ENCODE measurements around the gene FALEC. TPM values are rescaled to one million over a fixed set of nuclear protein-coding genes. Genes with fewer than 3 reads are reported as not detected.
A peak's percentile ranks its signal among the peaks of the same experiment; 100 is the strongest.
"Not testable (repeated sequence)": the region's sequence is repeated elsewhere in the genome, so short reads cannot be mapped to it uniquely, and the experiment has no call there.

The FALEC gene
- total RNA-seq, 1 donor from 2014 or later, result not detected

GRCh38 chr1:150566589-150567340, 51.2 kb downstream of the FALEC start:
- DNase-seq (ENCODE audit: low read depth) (no peak), FAIRE-seq (no peak)
- Histone ChIP-seq H3K4me3 (ENCODE audit: low read depth, low read length) (no peak overlapping the region), H3K27me3 (ENCODE audit: control insufficient read depth, insufficient read depth, low read length) (no peaks in the 10 kb centered on the region), H3K36me3 (ENCODE audit: control insufficient read depth, insufficient read depth, low read length) (no peaks in the 10 kb centered on the region)
- no peak for TF ChIP-seq CTCF (IDR thresholded peaks at IDR 0.05; ENCODE audit: insufficient read depth, low read length, severe bottlenecking)

GRCh38 chr1:150567341-150567716, 51.8 kb downstream of the FALEC start:
- H3K4me3 ChIP-seq (ENCODE audit: low read depth, low read length), result no peak overlapping the region

GRCh38 chr1:150567717-150568593, 52.4 kb downstream of the FALEC start:
- H3K4me3 ChIP-seq (ENCODE audit: low read depth, low read length), result peak overlapping the region; percentile 11
- H3K27me3 ChIP-seq (ENCODE audit: control insufficient read depth, insufficient read depth, low read length), result no peaks in the 10 kb centered on the region
- no peak for TF ChIP-seq CTCF (IDR thresholded peaks at IDR 0.05; ENCODE audit: insufficient read depth, low read length, severe bottlenecking)
- peak; percentile 97 for DNase-seq (ENCODE audit: low read depth)
- H3K36me3 ChIP-seq (ENCODE audit: control insufficient read depth, insufficient read depth, low read length), result no peaks in the 10 kb centered on the region
- no peak for FAIRE-seq

More at GRCh38 chr1:150567341-150567716, 51.8 kb downstream of the FALEC start:
- Histone ChIP-seq H3K36me3 (ENCODE audit: control insufficient read depth, insufficient read depth, low read length) (no peaks in the 10 kb centered on the region), H3K27me3 (ENCODE audit: control insufficient read depth, insufficient read depth, low read length) (no peaks in the 10 kb centered on the region)
- FAIRE-seq (no peak), DNase-seq (ENCODE audit: low read depth) (no peak)
- TF ChIP-seq CTCF (IDR thresholded peaks at IDR 0.05; ENCODE audit: insufficient read depth, low read length, severe bottlenecking), result no peak

GRCh38 chr1:150568594-150568966, 53.0 kb downstream of the FALEC start:
- FAIRE-seq, result no peak
- Histone ChIP-seq H3K36me3 (ENCODE audit: control insufficient read depth, insufficient read depth, low read length) (peaks cover 1% of the 10 kb centered on the region), H3K4me3 (ENCODE audit: low read depth, low read length) (no peak overlapping the region), H3K27me3 (ENCODE audit: control insufficient read depth, insufficient read depth, low read length) (no peaks in the 10 kb centered on the region)
- no peak for DNase-seq (ENCODE audit: low read depth)
- TF ChIP-seq CTCF (IDR thresholded peaks at IDR 0.05; ENCODE audit: insufficient read depth, low read length, severe bottlenecking), result no peak

- FAIRE-seq (no peak), DNase-seq (ENCODE audit: low read depth) (no peak)
- H3K27me3 ChIP-seq (ENCODE audit: control insufficient read depth, insufficient read depth, low read length), result no peaks in the 10 kb centered on the region
- TF ChIP-seq CTCF (IDR thresholded peaks at IDR 0.05; ENCODE audit: insufficient read depth, low read length, severe bottlenecking), result no peak
- peaks cover 13% of the 10 kb centered on the region for H3K36me3 ChIP-seq (ENCODE audit: control insufficient read depth, insufficient read depth, low read length)
- no peak overlapping the region for H3K4me3 ChIP-seq (ENCODE audit: low read depth, low read length)
These were observed 57.5 kb downstream of the FALEC start for GRCh38 chr1:150572918-150573647.

GRCh38 chr1:150573648-150574071, 58.1 kb downstream of the FALEC start:
- FAIRE-seq; H3K27me3 ChIP-seq (ENCODE audit: control insufficient read depth, insufficient read depth, low read length); DNase-seq (ENCODE audit: low read depth); H3K4me3 ChIP-seq (ENCODE audit: low read depth, low read length): not testable (repeated sequence)
- H3K36me3 ChIP-seq (ENCODE audit: control insufficient read depth, insufficient read depth, low read length), result peaks cover 18% of the 10 kb centered on the region

Data from bronchial epithelial cell (primary cell).